Measurements from ENCODE around the gene EXOC6B.
A peak's percentile ranks its signal among the peaks of the same experiment; 100 is the strongest.
"Not testable (repeated sequence)": the region's sequence is repeated elsewhere in the genome, so short reads cannot be mapped to it uniquely, and the experiment has no call there.

The EXOC6B gene

GRCh38 chr2:72423756-72424155 is 402.1 kb downstream of the EXOC6B start:
- no peak for DNase-seq

GRCh38 chr2:72421771-72422379 is 404.0 kb downstream of the EXOC6B start:
- DNase-seq: not testable (repeated sequence)

- DNase-seq: no peak
Measured at GRCh38 chr2:72415781-72416475, 409.9 kb downstream of the EXOC6B start.

GRCh38 chr2:72415241-72415661 is 410.6 kb downstream of the EXOC6B start:
- DNase-seq: no peak

GRCh38 chr2:72414137-72414760 is 411.6 kb downstream of the EXOC6B start:
- no peak for DNase-seq

GRCh38 chr2:72413716-72414115 is 412.1 kb downstream of the EXOC6B start:
- DNase-seq: no peak

- no peak for DNase-seq
Measured at GRCh38 chr2:72412214-72412613, 413.6 kb downstream of the EXOC6B start.

GRCh38 chr2:72399879-72400278 is 426.0 kb downstream of the EXOC6B start:
- no peak for DNase-seq

- DNase-seq: no peak
Measured at GRCh38 chr2:72395096-72395495, 430.7 kb downstream of the EXOC6B start.

GRCh38 chr2:72394541-72395070 is 431.2 kb downstream of the EXOC6B start:
- no peak for DNase-seq

- no peak for DNase-seq
Measured at GRCh38 chr2:72389447-72389846, 436.4 kb downstream of the EXOC6B start.

- no peak for DNase-seq
Measured at GRCh38 chr2:72388263-72388662, 437.6 kb downstream of the EXOC6B start.

GRCh38 chr2:72386288-72386687 is 439.5 kb downstream of the EXOC6B start:
- DNase-seq: no peak

- no peak for DNase-seq
Measured at GRCh38 chr2:72378753-72379348, 447.0 kb downstream of the EXOC6B start.

- DNase-seq: peak; percentile 48
Measured at GRCh38 chr2:72367530-72368225, 458.2 kb downstream of the EXOC6B start.

- no peak for DNase-seq
Measured at GRCh38 chr2:72363406-72363805, 462.4 kb downstream of the EXOC6B start.

GRCh38 chr2:72362733-72363132 is 463.1 kb downstream of the EXOC6B start:
- no peak for DNase-seq

GRCh38 chr2:72361521-72361920 is 464.3 kb downstream of the EXOC6B start:
- no peak for DNase-seq

- DNase-seq: no peak
Measured at GRCh38 chr2:72361042-72361441, 464.8 kb downstream of the EXOC6B start.

- no peak for DNase-seq
Measured at GRCh38 chr2:72350852-72351251, 475.0 kb downstream of the EXOC6B start.

- DNase-seq: no peak
Measured at GRCh38 chr2:72349016-72349415, 476.8 kb downstream of the EXOC6B start.

- no peak for DNase-seq
Measured at GRCh38 chr2:72347081-72347480, 478.8 kb downstream of the EXOC6B start.

- DNase-seq: no peak
Measured at GRCh38 chr2:72341639-72342038, 484.2 kb downstream of the EXOC6B start.

Measured in left hindlimb (tissue), 1 donor.